GM12891 (cell line): ENCODE data around the gene CLEC11A.

Source experiments
- POLR2A ChIP-seq: IDR thresholded peaks from 2 replicates; pipeline ENCODE4 v1.6.1; 2011; ENCODE audit warnings: low read depth, low read length, control low read depth
- POLR2AphosphoS5 ChIP-seq: IDR thresholded peaks from 2 replicates; pipeline ENCODE4 v1.6.1; 2011; ENCODE audit warnings: low read depth, low read length, control low read depth
- TAF1 ChIP-seq: IDR thresholded peaks from 2 replicates; pipeline ENCODE4 v1.6.1; 2011; ENCODE audit warnings: low read depth, low read length, control low read depth

DNA sequence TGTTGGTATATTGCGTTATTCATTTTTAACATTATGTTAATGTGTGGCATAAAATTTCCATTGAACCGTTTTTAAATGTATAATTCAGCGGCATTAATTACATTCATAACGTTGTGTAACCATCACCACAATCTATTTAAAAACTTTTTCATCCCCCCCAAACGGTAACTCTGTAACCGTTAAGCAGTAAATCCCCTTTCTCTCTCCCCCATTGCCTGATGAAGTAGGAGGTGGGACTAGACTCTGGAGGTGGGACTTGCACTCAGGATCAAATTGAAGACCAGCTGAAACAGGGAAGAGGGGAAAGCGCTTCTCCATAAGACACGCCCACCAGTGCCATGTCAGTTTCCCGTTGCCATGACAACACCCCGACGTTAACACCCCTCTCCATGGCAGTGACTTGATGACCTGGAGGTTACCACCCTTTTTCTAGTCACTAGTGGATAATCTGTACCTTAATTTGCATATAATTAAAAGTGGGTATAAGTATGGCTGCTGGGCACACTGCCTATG, 16.8 kb downstream of the CLEC11A start:
- no peak for TF ChIP-seq POLR2A
- TF ChIP-seq POLR2AphosphoS5: no peak
- TF ChIP-seq TAF1: no peak
